Breast epithelium (tissue), 3 donors: Measurements from ENCODE around the gene SNRNP27.
A peak's percentile ranks its signal among the peaks of the same experiment; 100 is the strongest.

Experiments
- POLR2A ChIP-seq: fragments of 450-650 bp; IDR thresholded peaks from one replicate; pipeline ENCODE4 v1.6.1; 2016; ENCODE audit warnings: antibody characterized with exemption, mild to moderate bottlenecking, moderate library complexity
- POLR2AphosphoS5 ChIP-seq, 3 donors: sonication (generic); formaldehyde crosslinking; IDR thresholded peaks; one replicate each; pipeline ENCODE4 v1.6.1; 2017; ENCODE audit warnings: antibody characterized with exemption in 3 of 3
- TF ChIP-seq, protein P1 (sequence below), 3 donors: fragments of 450-650 bp; IDR thresholded peaks; one replicate each; pipeline ENCODE4 v1.5.1; 2016 to 2017; ENCODE audit warnings: antibody characterized with exemption in 3 of 3, mild to moderate bottlenecking in 3 of 3, moderate library complexity in 3 of 3

DNA sequence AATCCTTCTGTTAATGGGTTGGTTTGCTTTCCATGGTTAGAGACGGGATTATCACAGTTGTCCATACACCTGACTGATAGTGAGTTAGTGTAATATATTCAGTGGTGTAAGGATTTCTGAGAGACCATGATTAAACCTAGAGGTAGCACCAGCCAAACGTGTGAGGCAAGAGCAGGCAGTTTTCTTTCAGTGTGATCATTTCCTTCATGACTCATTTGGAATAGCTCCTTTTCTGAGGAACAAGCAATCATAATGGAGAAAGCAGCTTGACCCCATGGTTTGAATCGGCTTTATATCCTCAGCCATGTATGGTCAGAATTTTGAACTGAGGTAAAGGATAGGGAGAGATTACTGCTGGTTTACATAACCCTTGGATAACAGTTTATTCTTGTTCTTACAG, 24.1 kb downstream of the SNRNP27 start:
- TF ChIP-seq, protein P1, sequence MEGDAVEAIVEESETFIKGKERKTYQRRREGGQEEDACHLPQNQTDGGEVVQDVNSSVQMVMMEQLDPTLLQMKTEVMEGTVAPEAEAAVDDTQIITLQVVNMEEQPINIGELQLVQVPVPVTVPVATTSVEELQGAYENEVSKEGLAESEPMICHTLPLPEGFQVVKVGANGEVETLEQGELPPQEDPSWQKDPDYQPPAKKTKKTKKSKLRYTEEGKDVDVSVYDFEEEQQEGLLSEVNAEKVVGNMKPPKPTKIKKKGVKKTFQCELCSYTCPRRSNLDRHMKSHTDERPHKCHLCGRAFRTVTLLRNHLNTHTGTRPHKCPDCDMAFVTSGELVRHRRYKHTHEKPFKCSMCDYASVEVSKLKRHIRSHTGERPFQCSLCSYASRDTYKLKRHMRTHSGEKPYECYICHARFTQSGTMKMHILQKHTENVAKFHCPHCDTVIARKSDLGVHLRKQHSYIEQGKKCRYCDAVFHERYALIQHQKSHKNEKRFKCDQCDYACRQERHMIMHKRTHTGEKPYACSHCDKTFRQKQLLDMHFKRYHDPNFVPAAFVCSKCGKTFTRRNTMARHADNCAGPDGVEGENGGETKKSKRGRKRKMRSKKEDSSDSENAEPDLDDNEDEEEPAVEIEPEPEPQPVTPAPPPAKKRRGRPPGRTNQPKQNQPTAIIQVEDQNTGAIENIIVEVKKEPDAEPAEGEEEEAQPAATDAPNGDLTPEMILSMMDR (IDR thresholded peaks at IDR 0.05), result no peak
- TF ChIP-seq POLR2A, result no peak
- TF ChIP-seq POLR2AphosphoS5 (IDR thresholded peaks at IDR 0.05), result peak in 1 of 3 donors; percentile 41
